H4 (cell line): ENCODE results near the gene PATL1. TPM values are rescaled to one million over a fixed set of nuclear protein-coding genes. Genes with fewer than 3 reads are reported as not detected.

ENCODE experiments used
- DNase-seq: peaks from one replicate; pipeline ENCODE4 v3.0.0-alpha.2; 2015; ENCODE audit warnings: low spot score
- total RNA-seq: library from RNA; depleted of rRNA; stranded (reverse); fragments of >200 nt; shearing (Covaris generic); gene quantifications from 2 replicates; pipeline ENCODE4 v1.2.3, GENCODE V29; 2014; rRNA removed

The PATL1 gene
- total RNA-seq, 1 experiment from 2014 or later = 19.0 TPM

DNA sequence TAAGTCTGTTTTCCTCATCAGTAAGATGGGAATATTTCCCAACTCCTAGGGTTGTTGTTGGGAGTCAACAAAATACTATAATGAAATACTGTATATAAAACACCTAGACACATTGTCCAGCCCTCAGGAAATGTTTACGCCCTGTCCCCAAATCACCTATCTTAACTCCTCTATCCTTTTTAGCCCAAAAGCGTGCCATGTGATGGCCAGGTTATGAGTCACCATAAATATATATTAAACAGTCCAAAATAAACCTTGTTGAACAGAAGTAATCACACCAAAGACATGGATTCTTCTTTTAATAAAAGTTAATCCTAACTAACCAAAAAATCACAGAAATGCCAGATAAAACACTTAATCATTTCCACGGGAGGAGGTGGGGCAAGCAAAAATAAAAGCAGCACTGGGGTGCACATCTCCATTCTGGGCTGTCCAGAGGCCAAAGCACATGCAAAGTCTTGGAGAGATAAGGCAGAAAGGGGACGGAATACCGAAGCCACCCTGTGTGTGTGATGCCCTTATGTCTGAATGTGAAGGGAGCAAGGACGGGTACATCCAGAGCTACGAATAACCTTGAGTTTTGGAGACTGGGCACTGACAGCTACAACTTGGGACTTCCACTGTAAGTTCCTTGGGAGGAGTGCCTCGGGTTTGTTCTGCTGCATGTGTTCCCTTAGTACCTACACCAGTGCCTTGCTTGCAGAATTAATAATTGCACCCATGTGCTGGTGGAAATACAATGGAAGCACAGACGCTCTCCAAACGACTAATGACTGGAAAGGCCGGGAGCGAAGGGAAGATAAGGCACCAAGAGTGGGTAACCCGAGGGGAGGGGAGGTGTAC, 54.3 kb downstream of the PATL1 start:
- DNase-seq = no peak

DNA sequence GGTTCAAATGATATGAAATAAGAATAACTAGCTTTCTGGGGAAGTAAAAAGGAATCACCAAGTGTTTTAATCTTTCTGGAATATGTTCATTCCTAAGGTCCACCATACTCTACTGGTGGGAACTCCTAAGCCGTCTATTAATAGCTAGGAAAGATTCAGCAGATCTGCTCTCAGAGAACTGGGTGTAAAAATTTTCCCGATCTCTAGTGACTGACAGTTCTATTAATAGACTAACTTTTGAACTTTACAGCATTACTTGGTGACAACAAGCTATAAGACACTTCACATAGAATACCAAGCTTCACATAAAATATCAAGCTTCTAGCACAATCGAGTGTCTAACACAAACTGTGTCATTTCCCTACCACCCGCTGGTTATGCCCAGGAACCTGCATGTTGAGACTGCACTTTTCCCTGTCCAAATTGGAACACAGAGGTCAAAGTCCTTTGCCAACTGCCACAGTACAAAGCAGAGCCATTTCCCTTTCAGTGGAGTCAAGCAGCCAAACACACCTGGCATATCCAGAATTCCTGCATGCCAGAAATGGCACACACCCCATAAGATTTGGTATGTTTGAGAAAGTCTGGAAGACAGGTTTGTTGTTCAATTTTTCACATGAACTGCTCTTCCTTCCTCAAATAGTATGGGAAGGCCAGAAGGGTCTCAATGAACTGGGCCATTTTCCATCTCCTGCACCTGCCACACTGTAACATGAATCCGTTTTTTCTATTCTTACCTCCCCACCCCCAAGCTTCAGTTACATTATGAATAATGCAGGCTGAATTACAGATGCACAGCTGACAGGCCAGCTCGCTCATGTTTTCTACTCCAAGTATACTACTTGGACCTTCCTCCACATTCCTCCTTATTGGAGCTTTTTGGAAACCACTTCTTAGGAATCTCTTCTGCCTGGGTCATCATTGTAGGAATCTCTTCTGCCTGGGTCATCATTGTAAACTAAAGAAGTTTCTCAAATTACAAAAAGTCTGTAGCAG, 57.0 kb downstream of the PATL1 start:
- no peak for DNase-seq

DNA sequence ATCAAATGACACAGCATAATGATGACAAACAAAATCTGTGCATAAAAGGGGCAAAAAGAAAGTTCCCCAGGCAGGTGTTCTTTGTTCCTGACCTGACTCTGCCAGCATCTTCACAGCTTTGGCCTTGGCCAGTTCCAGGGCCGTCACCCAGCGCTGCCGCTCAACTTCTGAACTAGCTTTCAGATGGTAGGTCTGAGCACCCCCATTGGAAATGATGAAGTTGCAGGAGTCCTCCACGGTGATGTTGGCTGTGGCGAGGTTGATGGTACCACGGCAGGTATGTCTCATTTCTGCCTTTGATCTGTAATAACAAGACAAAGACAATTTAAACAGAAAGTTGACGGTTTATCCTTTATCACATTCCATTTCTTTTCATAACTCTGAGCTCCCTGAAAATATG, 58.5 kb downstream of the PATL1 start:
- no peak for DNase-seq

DNA sequence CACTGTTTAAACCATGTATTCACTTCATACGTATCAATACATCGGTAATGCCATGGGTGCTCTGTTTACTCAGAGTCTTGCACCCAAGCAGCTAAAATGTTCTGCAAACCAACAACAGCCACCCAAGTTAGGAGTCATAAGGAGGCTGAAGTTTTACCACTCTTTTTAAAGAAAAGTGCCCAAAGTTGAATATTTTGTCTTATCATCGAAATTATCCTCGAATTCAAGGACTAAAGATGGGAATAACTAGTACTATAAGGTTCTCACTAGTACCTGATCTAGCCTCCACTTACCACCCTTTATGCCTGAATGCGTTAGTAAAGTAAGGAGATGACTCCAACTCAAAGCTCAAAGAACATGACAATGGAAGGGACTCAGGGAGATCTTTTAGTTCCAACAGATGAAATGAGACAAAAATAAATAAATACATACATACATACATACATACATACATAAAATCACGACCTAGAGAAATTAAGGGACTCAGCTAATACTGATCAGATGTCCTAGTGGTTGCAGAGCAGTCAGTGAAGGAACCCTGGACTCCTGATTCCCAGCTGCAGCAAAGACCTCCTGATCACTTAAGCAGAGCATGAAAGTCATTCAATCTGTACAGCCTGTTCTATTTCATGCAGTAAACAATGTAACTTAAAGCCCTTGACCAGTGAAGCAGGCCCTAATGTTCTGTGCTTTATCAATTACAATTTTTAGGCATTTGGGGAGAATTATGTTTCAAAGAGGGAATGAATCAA, 61.0 kb downstream of the PATL1 start:
- no peak for DNase-seq

DNA sequence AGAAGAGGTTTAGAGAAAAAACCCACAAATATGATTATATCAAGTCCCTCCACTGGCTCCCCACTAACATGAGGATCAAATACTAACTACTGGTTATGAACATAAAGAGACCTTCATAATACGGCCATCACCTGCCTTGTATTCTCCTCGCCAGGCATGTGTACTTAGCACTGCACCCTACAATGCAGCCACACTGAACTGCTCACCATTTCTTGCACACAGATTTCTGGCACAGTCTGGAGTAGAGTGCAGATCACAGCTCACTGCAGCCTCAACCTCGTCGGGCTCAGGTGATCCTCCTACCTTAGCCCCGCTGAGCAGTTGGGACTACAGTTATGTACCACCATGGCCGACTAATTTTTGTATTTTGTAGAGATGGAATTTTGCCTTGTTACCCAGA, 66.4 kb downstream of the PATL1 start:
- no peak for DNase-seq

DNA sequence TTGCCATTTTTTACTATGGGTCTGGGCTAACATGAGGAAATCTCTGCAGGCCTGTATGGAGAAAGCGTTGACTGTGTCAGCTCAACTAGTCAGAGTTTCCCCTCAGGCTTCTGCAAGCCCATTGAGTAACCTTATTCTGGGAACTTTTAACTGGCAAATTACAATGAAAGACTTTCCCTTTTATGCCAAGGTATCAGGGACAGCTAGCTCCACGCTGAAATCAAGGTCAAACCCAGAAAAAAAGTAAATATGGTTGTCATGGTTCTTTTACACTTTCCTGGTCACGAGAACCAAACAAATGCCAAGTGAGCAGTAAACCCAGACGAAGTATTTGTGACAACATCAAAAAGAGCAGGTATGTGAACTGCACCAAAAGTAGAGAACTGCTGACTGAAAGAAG, 67.0 kb downstream of the PATL1 start:
- no peak for DNase-seq

DNA sequence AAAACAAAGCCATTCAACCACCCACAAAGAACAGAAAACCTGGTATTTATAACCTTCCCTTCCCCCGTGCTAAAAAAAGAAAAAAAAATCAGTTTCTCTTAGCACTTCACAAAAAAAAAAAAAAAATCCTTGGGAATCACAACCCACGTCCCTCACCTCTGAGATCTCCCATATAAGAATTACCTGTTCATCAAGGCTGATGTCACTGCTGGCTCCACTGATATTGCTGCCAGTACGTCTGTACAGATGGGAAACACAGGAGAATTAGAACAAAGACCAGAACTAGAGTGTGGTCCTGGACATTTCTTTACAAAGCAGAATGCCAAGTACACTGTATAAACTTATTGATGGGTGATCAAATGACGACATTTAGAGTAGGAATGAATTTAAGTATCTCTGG, 68.2 kb downstream of the PATL1 start:
- no peak for DNase-seq

DNA sequence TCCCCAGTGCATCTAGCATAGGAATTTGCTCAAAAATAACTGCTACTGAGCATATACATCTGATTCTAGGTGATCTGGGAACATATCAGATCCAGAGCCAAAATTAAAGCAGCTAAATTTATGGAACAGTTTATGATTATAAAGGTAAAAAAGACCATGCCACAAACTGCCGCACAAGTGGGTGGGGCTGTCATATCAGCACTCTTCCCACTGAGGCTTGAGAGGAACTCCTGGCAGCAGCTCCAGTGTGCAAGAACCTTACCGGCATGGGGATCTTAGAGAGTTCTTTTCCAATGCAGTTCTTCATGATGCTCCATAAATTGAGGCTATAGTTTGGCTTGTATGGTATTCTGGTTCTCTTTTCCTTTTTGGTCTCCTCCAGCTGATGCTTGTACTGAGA, 68.6 kb downstream of the PATL1 start:
- no peak for DNase-seq

DNA sequence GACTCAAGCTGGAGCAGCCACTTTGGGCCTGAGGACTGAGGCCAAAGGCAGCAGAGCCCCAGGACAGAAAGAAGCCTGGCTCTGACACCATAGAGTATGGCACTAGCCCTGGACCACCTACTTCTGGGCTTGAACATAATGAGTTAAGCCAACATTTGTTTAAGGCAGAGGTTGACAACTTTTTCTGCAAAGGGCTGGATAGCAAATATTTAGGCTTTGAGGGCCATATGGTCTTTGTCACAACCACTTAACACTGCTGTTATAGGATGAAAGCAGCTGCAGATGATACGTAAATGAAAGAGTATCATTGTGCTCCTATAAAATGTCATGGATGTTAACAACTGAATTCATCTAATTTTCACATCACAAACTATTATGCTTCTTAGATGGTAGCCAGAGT, 69.9 kb downstream of the PATL1 start:
- no peak for DNase-seq

Other genes with a start within 250 kb of the PATL1 start
- not detected in 2 replicates for gene OR5A2, start 242.6 kb downstream of the PATL1 start, total RNA-seq
- gene OR5A1, start 232.6 kb downstream of the PATL1 start, total RNA-seq = not detected in 2 replicates
- not detected in 2 replicates for gene OR4D6, start 212.1 kb downstream of the PATL1 start, total RNA-seq
- not detected in 2 replicates for gene OR4D10, start 195.7 kb downstream of the PATL1 start, total RNA-seq
- gene OR4D11, start 165.5 kb downstream of the PATL1 start, total RNA-seq = not detected in 2 replicates
- gene OR4D9, start 157.5 kb downstream of the PATL1 start, total RNA-seq = not detected in 2 replicates
- gene OSBP, start 53.3 kb downstream of the PATL1 start, total RNA-seq = 20.9 and 21.0 TPM in 2 replicates
- gene OR10V1, start 44.8 kb upstream of the PATL1 start, total RNA-seq = not detected in 2 replicates
- 25.4 and 40.5 TPM in 2 replicates for gene STX3, start 86.3 kb upstream of the PATL1 start, total RNA-seq
- gene MRPL16, start 141.7 kb upstream of the PATL1 start, total RNA-seq = 62.1 and 64.8 TPM in 2 replicates
- gene CBLIF, start 176.5 kb upstream of the PATL1 start, total RNA-seq = not detected in 2 replicates
- not detected in 2 replicates for gene TCN1, start 197.4 kb upstream of the PATL1 start, total RNA-seq
- gene OOSP3, start 209.7 kb upstream of the PATL1 start, total RNA-seq = not detected in 2 replicates